A549 (cell line): ENCODE data around the gene FRYL.

Experiments used
- CBX2 ChIP-seq: fragments of 200-600 bp; sonication (generic); IDR thresholded peaks from 2 replicates; pipeline ENCODE4 v1.6.1; 2016; ENCODE audit warnings: low read depth, mild to moderate bottlenecking, borderline replicate concordance
- CHD2 ChIP-seq: fragments of 150-350 bp; IDR thresholded peaks from 2 replicates; pipeline ENCODE4 v1.6.1; 2014; ENCODE audit warnings: low read length; ENCODE audit not compliant: partially characterized antibody
- CTCF ChIP-seq: fragments of >200 bp; sonication (Bioruptor Twin); formaldehyde crosslinking; IDR thresholded peaks from 3 replicates; pipeline ENCODE4 v1.5.1; 2016
- ELK1 ChIP-seq: fragments of 150-350 bp; IDR thresholded peaks from 2 replicates; pipeline ENCODE4 v1.6.1; 2014; ENCODE audit warnings: low read depth, mild to moderate bottlenecking, low read length
- FOSL2 ChIP-seq, 2 experiments: fragments of 450-650 bp in 1 of 2; fragments of >200 bp in 1 of 2; sonication (Bioruptor Twin) in 1 of 2; formaldehyde crosslinking; IDR thresholded peaks; 2 replicates each; pipeline versions ENCODE4 v1.5.0 to v1.6.1; 2016 to 2020; ENCODE audit warnings: mild to moderate bottlenecking in 1 of 2, moderate library complexity in 1 of 2
- JUN ChIP-seq, 2 experiments: fragments of >200 bp; sonication (Bioruptor Twin); formaldehyde crosslinking; IDR thresholded peaks; 2 replicates in 1 of 2; 3 replicates in 1 of 2; pipeline ENCODE4 v1.6.1; 2016 to 2017
- KDM1A ChIP-seq: fragments of 200-600 bp; sonication (generic); IDR thresholded peaks from 2 replicates; pipeline ENCODE4 v1.6.1; 2016; ENCODE audit warnings: low read depth, mild to moderate bottlenecking
- POLR2A ChIP-seq: IDR thresholded peaks from 2 replicates; pipeline ENCODE4 v1.6.1; 2012; ENCODE audit warnings: mild to moderate bottlenecking, low read length
- POLR2AphosphoS2 ChIP-seq: conservative IDR thresholded peaks from 2 replicates; pipeline ENCODE4 v1.6.1; 2012; ENCODE audit warnings: low read length, improper control_type of control experiment, inconsistent platforms
- REST ChIP-seq: fragments of 200-600 bp; sonication (generic); IDR thresholded peaks from 2 replicates; pipeline ENCODE4 v1.6.1; 2016; ENCODE audit warnings: antibody characterized with exemption, mild to moderate bottlenecking, moderate library complexity
- RNF2 ChIP-seq: fragments of 200-600 bp; sonication (generic); IDR thresholded peaks from 2 replicates; pipeline ENCODE4 v1.6.1; 2016; ENCODE audit warnings: low read depth, mild to moderate bottlenecking, antibody characterized with exemption, moderate library complexity, borderline replicate concordance
- TP53 ChIP-seq: fragments of 250-450 bp; sonication (Bioruptor Pico); IDR thresholded peaks from 2 replicates; pipeline ENCODE4 v1.5.0; 2021; ENCODE audit warnings: mild to moderate bottlenecking, moderate library complexity
- ZNF302 ChIP-seq: fragments of 250-450 bp; sonication (Bioruptor Pico); IDR thresholded peaks from 2 replicates; pipeline ENCODE4 v1.9.0; 2021; ENCODE audit warnings: inconsistent platforms, mild to moderate bottlenecking, moderate library complexity

- TF ChIP-seq KDM1A (no peak), CTCF (no peak), RNF2 (no peak), REST (no peak), CHD2 (no peak), FOSL2 (IDR thresholded peaks at IDR 0.05) (no peak), FOSL2 (CRISPR knock-in tag; IDR thresholded peaks at IDR 0.05) (no peak), POLR2A (no peak), ELK1 (no peak), JUN (IDR thresholded peaks at IDR 0.05) (no peak), TP53 (no peak), ZNF302 (CRISPR knock-in tag) (no peak), CBX2 (no peak), POLR2AphosphoS2 (no peak)
Observed at GRCh38 chr4:48792348-48793006, 12.4 kb upstream of the FRYL start.
